Breast epithelium (tissue), 3 donors: ENCODE data around the gene ROR1.

Experiments
- CTCF ChIP-seq, 3 donors: fragments of 450-650 bp; IDR thresholded peaks; one replicate each; pipeline ENCODE4 v1.5.1; 2016 to 2017; ENCODE audit warnings: antibody characterized with exemption in 3 of 3, mild to moderate bottlenecking in 3 of 3, moderate library complexity in 3 of 3
- POLR2A ChIP-seq: fragments of 450-650 bp; IDR thresholded peaks from one replicate; pipeline ENCODE4 v1.6.1; 2016; ENCODE audit warnings: antibody characterized with exemption, mild to moderate bottlenecking, moderate library complexity

DNA sequence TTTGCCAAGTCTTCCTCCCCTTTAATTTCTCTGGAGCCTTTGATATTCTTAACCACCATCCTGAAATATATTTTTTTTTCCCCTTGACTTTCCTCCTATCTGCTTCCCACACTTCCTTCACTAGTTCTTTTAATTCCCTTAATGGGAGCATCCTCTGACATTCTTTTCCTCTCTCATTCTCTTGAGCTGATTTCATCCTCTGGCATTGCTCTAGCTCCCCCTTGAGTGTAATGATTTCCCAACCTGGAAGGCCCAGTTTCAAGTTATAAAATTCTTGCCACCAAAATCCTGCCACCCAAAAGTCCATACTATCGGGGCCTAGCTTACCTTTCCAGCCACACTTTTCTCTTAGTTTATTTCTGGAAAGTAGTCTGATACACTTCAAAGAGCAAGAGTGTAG lies 390.2 kb downstream of the ROR1 start:
- TF ChIP-seq CTCF (IDR thresholded peaks at IDR 0.05) = no peak
- TF ChIP-seq POLR2A = no peak
